Measurements from ENCODE around the gene NRGN.

DNA sequence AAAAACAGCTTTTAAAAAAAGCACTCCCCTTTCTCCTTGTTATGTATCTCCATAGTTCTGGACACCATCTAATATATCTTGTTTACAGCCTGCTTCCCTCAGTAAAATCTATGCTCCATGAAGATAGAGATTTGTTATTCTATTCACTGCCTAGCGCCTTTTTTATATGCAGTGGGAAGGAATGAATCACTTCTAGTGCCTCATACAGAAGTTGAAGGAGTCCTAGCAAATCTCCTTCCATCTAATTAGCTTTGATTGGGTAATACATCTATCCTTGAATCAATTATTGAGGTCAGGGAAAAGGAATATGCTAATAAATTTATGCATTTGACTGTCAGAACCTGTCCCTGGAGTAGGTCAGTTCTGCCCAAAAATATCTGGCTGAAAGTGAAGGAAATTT is 40.2 kb upstream of the NRGN start:
- TF ChIP-seq CTCF (IDR thresholded peaks at IDR 0.05 in 4 of 5, conservative IDR thresholded peaks at IDR 0.05 in 1 of 5) (no peak), POLR2A (IDR thresholded peaks at IDR 0.05) (no peak)
